Muscle layer of duodenum (tissue), 2 donors: ENCODE data around the gene GPR37.

Experiments used
- H3K27ac ChIP-seq: one replicate; pipeline ENCODE4 v1.7.0; 2013; ENCODE audit warnings: mild to moderate bottlenecking, low read length
- H3K27me3 ChIP-seq: one replicate; pipeline ENCODE4 v1.7.0; 2013; ENCODE audit warnings: low read depth, mild to moderate bottlenecking, control low read depth, low read length
- H3K36me3 ChIP-seq, 2 donors: one replicate each; pipeline ENCODE4 v1.7.0; 2013; ENCODE audit warnings: low read length in 2 of 2, control low read depth in 1 of 2, mild to moderate bottlenecking in 1 of 2; ENCODE audit not compliant: insufficient read depth in 2 of 2, control insufficient read depth in 1 of 2
- H3K4me1 ChIP-seq, 2 donors: one replicate each; pipeline ENCODE4 v1.7.0; 2013; ENCODE audit warnings: low read length in 2 of 2, mild to moderate bottlenecking in 2 of 2, control low read depth in 1 of 2, moderate library complexity in 1 of 2; ENCODE audit not compliant: insufficient read depth in 2 of 2, control insufficient read depth in 1 of 2
- H3K4me3 ChIP-seq, 2 donors: one replicate each; pipeline ENCODE4 v1.7.0; 2013; ENCODE audit warnings: low read length in 2 of 2, low read depth in 1 of 2, mild to moderate bottlenecking in 1 of 2
- H3K9me3 ChIP-seq, 2 donors: one replicate each; pipeline ENCODE4 v1.7.0; 2013; ENCODE audit warnings: low read length in 2 of 2, control low read depth in 1 of 2, mild to moderate bottlenecking in 1 of 2; ENCODE audit not compliant: control insufficient read depth in 1 of 2
- donor health status: healthy.

The GPR37 gene

DNA sequence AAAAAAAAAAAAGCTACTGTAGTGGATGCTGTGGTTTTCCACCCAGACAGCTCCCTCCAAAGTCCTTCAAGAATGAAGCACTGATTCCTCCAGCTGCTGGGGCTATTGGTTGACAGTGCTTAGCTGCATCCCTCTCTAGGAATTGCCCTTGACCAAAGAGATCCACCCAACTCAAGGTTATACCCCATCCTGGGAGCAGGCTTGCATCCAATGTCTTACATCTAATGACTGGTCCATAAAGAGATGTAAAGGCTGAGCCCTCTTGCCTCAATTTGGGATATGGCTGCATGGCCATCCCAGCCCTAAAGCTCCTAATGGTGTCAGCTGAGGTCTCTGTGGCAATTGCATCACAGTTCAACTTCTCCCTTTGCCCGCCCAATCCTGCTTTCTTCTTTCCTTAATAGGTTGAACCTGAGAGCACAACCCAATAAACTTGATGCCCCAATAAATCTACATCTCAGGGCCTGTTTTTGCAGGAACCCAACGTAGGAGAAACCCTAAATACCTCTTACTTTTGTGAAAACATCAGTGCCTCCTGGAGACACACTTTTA, 4.4 kb downstream of the GPR37 start:
- Histone ChIP-seq H3K36me3 (no peaks in the 10 kb centered on the region), H3K9me3 (no peaks in the 10 kb centered on the region), H3K27ac (no peak overlapping the region), H3K4me3 (no peak overlapping the region), H3K27me3 (peaks cover 23% of the 10 kb centered on the region), H3K4me1 (peaks cover 0 to 14% of the 10 kb centered on the region in 2 donors)

- no peaks in the 10 kb centered on the region for H3K36me3 ChIP-seq
- H3K27ac ChIP-seq = no peak overlapping the region
- peaks cover under 1% of the 10 kb centered on the region for H3K27me3 ChIP-seq
- H3K4me1 ChIP-seq = no peaks in the 10 kb centered on the region
- no peaks in the 10 kb centered on the region for H3K9me3 ChIP-seq
- no peak overlapping the region for H3K4me3 ChIP-seq
Measured at GRCh38 chr7:124758327-124758726, 7.3 kb downstream of the GPR37 start.

DNA sequence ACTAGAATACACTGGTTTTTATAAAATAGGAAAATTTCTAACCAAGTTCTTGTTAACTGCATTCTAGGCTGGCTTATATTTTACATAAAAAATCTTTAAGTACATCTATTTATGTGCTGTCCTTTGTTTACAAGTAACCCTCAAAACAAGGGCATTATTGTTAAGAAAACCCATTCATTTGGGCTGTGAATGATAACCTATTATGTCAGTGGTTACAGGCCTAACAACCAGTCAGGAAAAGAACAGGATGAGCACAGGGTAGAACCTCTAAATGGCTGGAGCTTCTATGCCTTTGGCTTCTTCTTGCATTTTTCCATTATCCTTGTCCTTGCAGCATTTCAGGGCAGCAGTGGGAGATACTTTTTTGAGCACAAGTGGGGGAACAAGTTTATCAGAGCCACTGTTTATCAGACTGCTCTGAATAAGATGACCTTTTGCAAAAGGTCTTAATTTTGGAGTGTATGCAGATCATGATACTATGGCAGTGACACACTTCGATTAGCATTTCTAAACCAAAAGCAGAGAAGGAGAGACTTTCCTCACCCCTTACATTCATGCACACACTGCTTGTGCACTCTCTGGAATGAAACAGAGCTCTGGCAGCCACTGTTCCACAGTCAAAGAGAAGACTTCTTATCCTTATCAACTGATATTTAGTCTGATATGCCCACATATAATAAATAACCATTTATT, 10.9 kb downstream of the GPR37 start:
- no peaks in the 10 kb centered on the region for H3K27me3 ChIP-seq
- no peaks in the 10 kb centered on the region for H3K9me3 ChIP-seq
- no peak overlapping the region for H3K27ac ChIP-seq
- no peaks in the 10 kb centered on the region for H3K36me3 ChIP-seq
- no peak overlapping the region for H3K4me3 ChIP-seq
- no peaks in the 10 kb centered on the region for H3K4me1 ChIP-seq

- H3K27ac ChIP-seq = no peak overlapping the region
- H3K4me1 ChIP-seq = no peaks in the 10 kb centered on the region
- H3K4me3 ChIP-seq = no peak overlapping the region
- no peaks in the 10 kb centered on the region for H3K27me3 ChIP-seq
- H3K9me3 ChIP-seq = no peaks in the 10 kb centered on the region
- no peaks in the 10 kb centered on the region for H3K36me3 ChIP-seq
Measured at GRCh38 chr7:124752310-124752709, 13.3 kb downstream of the GPR37 start.

GRCh38 chr7:124751027-124751426, 14.6 kb downstream of the GPR37 start:
- Histone ChIP-seq H3K27ac (no peak overlapping the region), H3K36me3 (no peaks in the 10 kb centered on the region), H3K4me3 (no peak overlapping the region), H3K27me3 (no peaks in the 10 kb centered on the region), H3K4me1 (no peaks in the 10 kb centered on the region), H3K9me3 (no peaks in the 10 kb centered on the region)

- H3K27me3 ChIP-seq = no peaks in the 10 kb centered on the region
- H3K4me3 ChIP-seq = no peak overlapping the region
- H3K36me3 ChIP-seq = no peaks in the 10 kb centered on the region
- H3K4me1 ChIP-seq = no peaks in the 10 kb centered on the region
- H3K27ac ChIP-seq = no peak overlapping the region
- no peaks in the 10 kb centered on the region for H3K9me3 ChIP-seq
Measured at GRCh38 chr7:124747072-124747471, 18.5 kb downstream of the GPR37 start.

DNA sequence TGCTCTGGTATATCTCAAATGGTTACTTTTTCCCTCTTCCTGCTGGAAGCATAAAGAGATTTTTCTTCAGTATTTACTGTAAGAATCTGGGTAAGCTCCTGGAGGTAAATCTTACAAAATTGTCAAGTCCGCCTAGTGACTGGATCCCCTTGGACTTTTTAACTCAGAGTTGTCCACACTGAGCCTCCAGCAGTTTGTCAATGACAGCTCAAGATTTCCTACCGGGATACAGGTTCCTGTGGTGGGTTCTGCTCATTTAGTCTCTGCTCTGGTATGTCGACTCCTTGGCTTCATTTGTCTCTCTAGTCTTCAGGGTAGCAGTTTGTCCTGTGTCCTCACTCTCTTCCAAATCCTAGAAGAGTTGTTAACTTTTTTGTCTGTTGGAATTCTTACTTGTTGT, 27.0 kb downstream of the GPR37 start:
- H3K27ac ChIP-seq = no peak overlapping the region
- no peaks in the 10 kb centered on the region for H3K9me3 ChIP-seq
- H3K4me3 ChIP-seq = no peak overlapping the region

DNA sequence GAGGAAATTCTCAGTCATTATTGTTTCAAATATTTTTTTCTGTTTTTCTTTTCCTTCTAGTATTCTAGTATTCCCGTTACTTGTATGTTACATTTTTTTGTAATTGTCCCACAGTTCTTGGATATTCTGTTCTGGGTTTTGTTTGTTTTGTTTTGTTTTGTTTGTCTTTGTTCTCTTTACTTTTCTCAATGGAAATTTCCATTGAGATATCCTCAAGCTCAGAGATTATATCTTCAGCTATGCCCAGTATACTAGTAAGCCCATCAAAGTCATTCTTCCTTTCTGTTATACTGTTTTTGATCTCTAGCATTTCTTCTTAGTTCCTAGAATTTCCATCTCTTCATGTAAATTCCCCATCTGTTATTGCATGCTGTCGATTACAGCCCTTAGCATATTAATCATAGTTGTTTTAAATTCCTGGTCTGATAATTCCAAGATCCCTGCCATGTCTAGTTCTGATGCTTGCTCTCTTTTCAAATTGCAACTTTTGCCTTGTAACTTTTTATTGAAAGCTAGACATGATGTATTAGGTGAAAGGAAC, 27.8 kb downstream of the GPR37 start:
- H3K36me3 ChIP-seq = no peaks in the 10 kb centered on the region
- H3K27me3 ChIP-seq = no peaks in the 10 kb centered on the region
- no peak overlapping the region for H3K27ac ChIP-seq
- H3K4me3 ChIP-seq = no peak overlapping the region
- no peaks in the 10 kb centered on the region for H3K4me1 ChIP-seq
- no peaks in the 10 kb centered on the region for H3K9me3 ChIP-seq

More for the DNA sequence above, 27.0 kb downstream of the GPR37 start:
- Histone ChIP-seq H3K27me3 (no peaks in the 10 kb centered on the region), H3K4me1 (no peaks in the 10 kb centered on the region), H3K36me3 (no peaks in the 10 kb centered on the region)

- no peaks in the 10 kb centered on the region for H3K36me3 ChIP-seq
- H3K27me3 ChIP-seq = no peaks in the 10 kb centered on the region
- no peaks in the 10 kb centered on the region for H3K4me1 ChIP-seq
- no peaks in the 10 kb centered on the region for H3K9me3 ChIP-seq
- no peak overlapping the region for H3K4me3 ChIP-seq
- H3K27ac ChIP-seq = no peak overlapping the region
Measured at GRCh38 chr7:124728610-124729009, 37.0 kb downstream of the GPR37 start.

DNA sequence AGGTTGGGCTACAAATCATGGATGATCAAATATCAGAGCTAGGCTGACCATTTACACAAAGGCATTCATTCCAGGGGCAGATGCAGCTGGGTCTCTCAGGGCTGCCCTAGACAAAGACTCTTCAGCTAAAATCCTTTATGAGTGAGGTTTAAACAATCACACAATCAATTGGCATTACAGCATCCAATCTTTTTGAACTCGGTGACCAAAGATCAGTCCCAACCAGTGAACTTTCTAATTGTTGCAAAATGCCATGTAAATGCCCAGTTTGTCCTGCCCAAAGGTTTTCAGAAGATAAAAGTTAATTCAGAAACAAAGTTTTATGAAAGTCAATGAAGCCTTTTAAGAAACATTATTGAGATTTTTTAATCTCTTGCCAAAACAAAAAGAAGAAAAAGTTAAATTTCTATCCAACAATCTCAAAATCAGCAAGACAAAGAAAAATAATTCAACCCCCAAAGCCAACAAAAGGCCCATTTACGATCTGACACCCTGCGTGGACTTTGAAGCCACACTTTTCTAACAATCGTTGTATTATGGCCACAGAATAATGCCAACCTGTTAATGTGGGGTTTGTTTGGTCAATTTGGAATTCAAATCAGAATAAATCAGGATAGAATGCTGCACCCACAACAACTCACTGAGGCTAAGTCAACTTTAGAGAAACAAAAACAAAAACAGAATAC, 40.9 kb downstream of the GPR37 start:
- no peaks in the 10 kb centered on the region for H3K4me1 ChIP-seq
- no peak overlapping the region for H3K27ac ChIP-seq
- H3K27me3 ChIP-seq = no peaks in the 10 kb centered on the region
- H3K4me3 ChIP-seq = no peak overlapping the region
- H3K9me3 ChIP-seq = no peaks in the 10 kb centered on the region
- no peaks in the 10 kb centered on the region for H3K36me3 ChIP-seq

DNA sequence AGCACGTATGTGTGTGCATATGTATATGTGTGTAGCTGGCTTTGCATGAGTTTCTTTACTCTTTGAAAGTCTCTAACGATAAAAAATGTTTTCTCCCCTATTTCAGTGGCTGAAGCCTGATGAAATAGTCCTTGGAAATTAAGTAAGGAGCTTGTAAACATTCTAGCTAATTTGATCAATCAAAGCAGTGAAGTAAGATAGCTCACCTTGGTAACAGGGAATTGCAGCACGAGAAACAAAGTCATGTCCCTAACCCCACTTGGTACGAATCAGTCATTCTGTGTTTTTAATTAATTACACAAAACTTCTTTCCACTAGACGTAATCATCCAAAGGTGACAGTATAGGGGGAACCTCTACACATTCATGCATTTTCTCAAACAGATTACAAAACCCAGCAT, 41.5 kb downstream of the GPR37 start:
- H3K9me3 ChIP-seq = no peaks in the 10 kb centered on the region
- no peaks in the 10 kb centered on the region for H3K36me3 ChIP-seq
- H3K4me1 ChIP-seq = no peaks in the 10 kb centered on the region
- H3K27ac ChIP-seq = no peak overlapping the region
- no peaks in the 10 kb centered on the region for H3K27me3 ChIP-seq
- H3K4me3 ChIP-seq = no peak overlapping the region
